HG03520 (cell line): ENCODE measurements around the gene RTEL1.

Experiments
- ATAC-seq: cut with Tn5 transposase; IDR thresholded peaks from one replicate; pipeline ENCODE4 v1.9.1; 2021; ENCODE audit warnings: mild to moderate bottlenecking, moderate library complexity; ENCODE audit not compliant: unreplicated experiment

RTEL1 gene

GRCh38 chr20:63688228-63689045 lies 30.3 kb downstream of the RTEL1 start:
- ATAC-seq, result no peak

- no peak for ATAC-seq
These were observed 31.2 kb downstream of the RTEL1 start for GRCh38 chr20:63689046-63690002.

- ATAC-seq, result no peak
These were observed 32.1 kb downstream of the RTEL1 start for GRCh38 chr20:63690003-63690897.

- ATAC-seq, result no peak
These were observed 33.0 kb downstream of the RTEL1 start for GRCh38 chr20:63690898-63691710.

GRCh38 chr20:63691711-63692435 lies 33.8 kb downstream of the RTEL1 start:
- ATAC-seq, result no peak

GRCh38 chr20:63692436-63693082 lies 34.4 kb downstream of the RTEL1 start:
- no peak for ATAC-seq

- ATAC-seq, result no peak
These were observed 35.1 kb downstream of the RTEL1 start for GRCh38 chr20:63693083-63693732.

GRCh38 chr20:63693733-63694583 lies 35.8 kb downstream of the RTEL1 start:
- ATAC-seq, result no peak

- ATAC-seq, result no peak
These were observed 36.7 kb downstream of the RTEL1 start for GRCh38 chr20:63694584-63695423.

- ATAC-seq, result no peak
These were observed 37.6 kb downstream of the RTEL1 start for GRCh38 chr20:63695424-63696305.

GRCh38 chr20:63696306-63696627 lies 38.2 kb downstream of the RTEL1 start:
- no peak for ATAC-seq

- no peak for ATAC-seq
These were observed 38.7 kb downstream of the RTEL1 start, which contains the start of gene TNFRSF6B for GRCh38 chr20:63696628-63697356. TSS of gene TNFRSF6B (plus strand) at chr20:63696652. CDS start at chr20:63696768, 116 bp downstream.

- ATAC-seq, result no peak
These were observed 39.3 kb downstream of the RTEL1 start for GRCh38 chr20:63697357-63697867.

- ATAC-seq, result no peak
These were observed 39.9 kb downstream of the RTEL1 start for GRCh38 chr20:63697868-63698545.
